Fibroblast of the aortic adventitia (primary cell): ENCODE measurements around the gene ARHGEF17. TPM values are rescaled to one million over a fixed set of nuclear protein-coding genes. Genes with fewer than 3 reads are reported as not detected.

Experiments
- DNase-seq: peaks from one replicate; pipeline ENCODE4 v3.0.0-alpha.2; 2010; ENCODE audit warnings: low read depth
- H3K4me3 ChIP-seq: 2 replicates; pipeline ENCODE4 v1.5.1; 2011; ENCODE audit warnings: low read depth, mild to moderate bottlenecking, control low read depth, low read length, moderate library complexity
- CTCF ChIP-seq: IDR thresholded peaks from 2 replicates; pipeline ENCODE4 v1.5.1; 2011; ENCODE audit warnings: mild to moderate bottlenecking, low read length, control low read depth, inconsistent platforms; ENCODE audit not compliant: insufficient read depth
- total RNA-seq: library from RNA; depleted of rRNA; stranded (reverse); fragments of >200 nt; gene quantifications from 2 replicates; pipeline ENCODE4 v1.2.3, GENCODE V29; 2012; ENCODE audit warnings: low replicate concordance

ARHGEF17 gene
- total RNA-seq, 1 donor, result 30.3 TPM

GRCh38 chr11:73398721-73399120 lies 90.6 kb downstream of the ARHGEF17 start:
- DNase-seq, result no peak
- H3K4me3 ChIP-seq, result no peak overlapping the region
- no peak for TF ChIP-seq CTCF

GRCh38 chr11:73399159-73399590 lies 91.1 kb downstream of the ARHGEF17 start:
- H3K4me3 ChIP-seq, result no peak overlapping the region
- peak; percentile 30 for DNase-seq
- TF ChIP-seq CTCF, result no peak

- TF ChIP-seq CTCF, result no peak
- no peak for DNase-seq
- H3K4me3 ChIP-seq, result no peak overlapping the region
These were observed 91.6 kb downstream of the ARHGEF17 start for GRCh38 chr11:73399636-73400035.

GRCh38 chr11:73400293-73400692 lies 92.2 kb downstream of the ARHGEF17 start:
- TF ChIP-seq CTCF, result no peak
- DNase-seq, result no peak
- no peak overlapping the region for H3K4me3 ChIP-seq

GRCh38 chr11:73401217-73401923 lies 93.3 kb downstream of the ARHGEF17 start:
- TF ChIP-seq CTCF, result no peak
- DNase-seq, result no peak
- no peak overlapping the region for H3K4me3 ChIP-seq

GRCh38 chr11:73401924-73402833 lies 94.1 kb downstream of the ARHGEF17 start:
- TF ChIP-seq CTCF, result no peak
- DNase-seq, result peak; percentile 49

More at GRCh38 chr11:73401924-73402833, 94.1 kb downstream of the ARHGEF17 start:
- H3K4me3 ChIP-seq, result no peak overlapping the region
